ENCODE data around the gene RTP3.

DNA sequence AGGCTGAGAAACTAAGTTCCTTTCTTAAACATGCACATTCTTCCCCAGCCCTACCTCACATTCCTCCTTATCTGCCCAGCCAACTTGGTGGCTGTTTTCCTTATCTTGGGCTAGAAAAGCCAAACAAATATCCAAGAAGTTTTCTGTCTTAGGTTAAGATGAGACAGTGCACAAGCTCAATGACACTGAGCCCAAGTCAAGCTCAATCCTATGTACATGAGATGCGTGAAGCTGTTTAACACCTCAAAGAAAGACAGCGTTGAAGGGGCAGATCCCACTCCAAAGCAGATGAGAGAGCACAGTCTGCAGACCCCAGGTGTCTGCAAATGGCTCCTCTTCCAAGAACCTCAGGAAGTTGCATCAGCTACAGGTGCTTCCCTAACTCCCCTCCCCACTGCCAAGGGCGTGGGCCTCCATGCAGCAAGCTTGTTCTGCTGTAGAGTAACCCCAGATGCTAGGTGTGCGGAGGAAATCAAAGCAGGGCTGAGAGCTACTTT lies 51.7 kb downstream of the RTP3 start:
- TF ChIP-seq POLR2A (IDR thresholded peaks at IDR 0.05; ENCODE audit: low read length): no peak
- no peak for TF ChIP-seq NR3C1 (IDR thresholded peaks at IDR 0.05)
- TF ChIP-seq CHD2 (IDR thresholded peaks at IDR 0.05; ENCODE audit: low read length, partially characterized antibody): no peak
- no peak for TF ChIP-seq RCOR1 (IDR thresholded peaks at IDR 0.05; ENCODE audit: low read depth, low read length)
- no peak for TF ChIP-seq CBX8 (IDR thresholded peaks at IDR 0.05)
- no peak for TF ChIP-seq CTCF (IDR thresholded peaks at IDR 0.05)
- TF ChIP-seq MYC (IDR thresholded peaks at IDR 0.05; ENCODE audit: borderline replicate concordance, low read length): no peak
- TF ChIP-seq EP300 (IDR thresholded peaks at IDR 0.05): no peak
- no peak for TF ChIP-seq USF2 (IDR thresholded peaks at IDR 0.05)

All from A549 (cell line).